Lower leg skin (tissue), 4 donors: ENCODE data around the gene MAU2. TPM values are rescaled to one million over a fixed set of nuclear protein-coding genes. Genes with fewer than 3 reads are reported as not detected.

ENCODE experiments used
- DNase-seq, 2 donors: peaks; one replicate each; pipeline ENCODE4 v3.0.0-alpha.2; 2019; ENCODE audit warnings: low spot score in 2 of 2
- H3K4me3 ChIP-seq: fragments of 200-600 bp; sonication (generic); 2 replicates; pipeline ENCODE4 v1.5.1; 2017; ENCODE audit warnings: mild to moderate bottlenecking, low read depth; ENCODE audit not compliant: poor library complexity, severe bottlenecking
- CTCF ChIP-seq, 3 donors: fragments of 450-650 bp; IDR thresholded peaks; one replicate each; pipeline ENCODE4 v1.5.1; 2016; ENCODE audit warnings: antibody characterized with exemption in 3 of 3, mild to moderate bottlenecking in 3 of 3, moderate library complexity in 2 of 3
- POLR2A ChIP-seq, 2 donors: fragments of 450-650 bp; IDR thresholded peaks; one replicate each; pipeline ENCODE4 v1.6.1; 2016 to 2017; ENCODE audit warnings: antibody characterized with exemption in 2 of 2, mild to moderate bottlenecking in 1 of 2, moderate library complexity in 1 of 2
- WGBS, 2 donors: methylation state at CpG; one replicate each; pipeline ENCODE4 v1.1.5; 2018; 5-methylcytosine and 5-hydroxymethylcytosine counted together
- intact Hi-C: fragments of 100-400 bp; cut with DNase I; formaldehyde crosslinking; loops from one replicate; pipeline ENCODE4 v1.15.0; 2023; ENCODE audit warnings: low total_unique reads
- total RNA-seq, 4 donors: library from RNA; depleted of rRNA; stranded (reverse); fragments of >200 nt; gene quantifications; one replicate each; pipeline ENCODE4 v1.1.0, GENCODE V29; 2016

MAU2 gene
- total RNA-seq, 4 donors from 2014 or later: 57.5 to 100 (median 69.8) TPM

GRCh38 chr19:19303411-19303810 is 17.2 kb upstream of the MAU2 start:
- 94 to 98% methylated on average over 14 of the region's 14 CpGs for WGBS, 2 donors

GRCh38 chr19:19304186-19304965 is 16.3 kb upstream of the MAU2 start:
- WGBS, 2 donors: 86 to 90% methylated on average over 13 of the region's 14 CpGs
- no peak for DNase-seq
- no peak overlapping the region for H3K4me3 ChIP-seq
- intact Hi-C loops: no loop called here
- no peak for TF ChIP-seq CTCF (IDR thresholded peaks at IDR 0.05)
- TF ChIP-seq POLR2A (IDR thresholded peaks at IDR 0.05): no peak

More at GRCh38 chr19:19303411-19303810, 17.2 kb upstream of the MAU2 start:
- no peak overlapping the region for H3K4me3 ChIP-seq
- intact Hi-C loops: no loop called here
- TF ChIP-seq POLR2A (IDR thresholded peaks at IDR 0.05) (no peak), CTCF (IDR thresholded peaks at IDR 0.05) (no peak)
- DNase-seq: no peak

- H3K4me3 ChIP-seq: no peak overlapping the region
- no peak for TF ChIP-seq CTCF (IDR thresholded peaks at IDR 0.05)
- no peak for TF ChIP-seq POLR2A (IDR thresholded peaks at IDR 0.05)
- no peak for DNase-seq
- intact Hi-C loops: no loop called here
- 94 to 97% methylated on average over 9 to 10 of the region's 10 CpGs for WGBS, 2 donors
These were observed 15.6 kb upstream of the MAU2 start for GRCh38 chr19:19305066-19305465.

- intact Hi-C loops: no loop called here
- no peak for TF ChIP-seq CTCF (IDR thresholded peaks at IDR 0.05)
- TF ChIP-seq POLR2A (IDR thresholded peaks at IDR 0.05): no peak
- DNase-seq: no peak
- H3K4me3 ChIP-seq: no peak overlapping the region
- WGBS, 2 donors: 88 to 93% methylated on average over 6 to 16 of the region's 16 CpGs
These were observed 14.9 kb upstream of the MAU2 start for GRCh38 chr19:19305696-19306095.

- intact Hi-C loops: no loop called here
- DNase-seq: no peak
- TF ChIP-seq CTCF (IDR thresholded peaks at IDR 0.05): no peak
- no peak for TF ChIP-seq POLR2A (IDR thresholded peaks at IDR 0.05)
- 86 to 100% methylated on average over 7 to 9 of the region's 9 CpGs for WGBS, 2 donors
- H3K4me3 ChIP-seq: no peak overlapping the region
These were observed 14.4 kb upstream of the MAU2 start for GRCh38 chr19:19306191-19306590.

- WGBS, 2 donors: 94 to 97% methylated on average over 10 of the region's 10 CpGs
- no peak overlapping the region for H3K4me3 ChIP-seq
- DNase-seq: no peak
- TF ChIP-seq POLR2A (IDR thresholded peaks at IDR 0.05) (no peak), CTCF (IDR thresholded peaks at IDR 0.05) (no peak)
- intact Hi-C loops: no loop called here
These were observed 12.3 kb upstream of the MAU2 start for GRCh38 chr19:19308373-19308772.
